HCT116 (cell line): Measurements from ENCODE around the gene TMEM129. TPM values are rescaled to one million over a fixed set of nuclear protein-coding genes. Genes with fewer than 3 reads are reported as not detected.

Source experiments
- ATAC-seq: fragments of 200-7000 bp; cut with Tn5 transposase; 2 replicates; pipeline ENCODE4 v1.9.1; 2020; ENCODE audit warnings: mild to moderate bottlenecking, moderate library complexity
- BruUV-seq: library from RNA; stranded (reverse); fragments of 400-500 nt; replicated peaks from 2 replicates; lab custom pipeline; 2021; lab: Mats Ljungman, UMichigan
- CTCF ChIA-PET: fragments of 300-600 bp; sonication (Branson Sonifier 250); formaldehyde crosslinking; loops from one replicate; lab custom pipeline; 2021; ENCODE audit warnings: antibody characterized with exemption; lab: Charles Lee
- POLR2A ChIA-PET: fragments of 300-600, 350-600 bp; sonication (Branson Sonifier 250); formaldehyde crosslinking; loops from one replicate; lab custom pipeline; 2021; ENCODE audit warnings: antibody characterized with exemption; lab: Charles Lee
- RAD21 ChIA-PET, 2 experiments: fragments of 300-600 bp; sonication (Branson Sonifier 250); formaldehyde crosslinking; loops; one replicate each; lab custom pipeline; 2023; ENCODE audit warnings: low total read pairs in 2 of 2; ENCODE audit not compliant: uncharacterized antibody in 2 of 2, unreplicated experiment in 2 of 2, low non-redundant PET in 1 of 2; lab: Charles Lee
- DNase-seq: peaks from one replicate; pipeline ENCODE4 v3.0.0-alpha.2; 2010; ENCODE audit warnings: low read depth, low spot score
- H2AFZ ChIP-seq: fragments of 200-600 bp; shearing (Covaris generic), sonication (generic); 2 replicates; pipeline ENCODE4 v1.6.1; 2017; ENCODE audit warnings: low read depth, mixed run types, mixed read lengths, antibody characterized with exemption, low read length; ENCODE audit not compliant: poor library complexity, severe bottlenecking
- H3K27ac ChIP-seq: 2 replicates; pipeline ENCODE4 v1.5.1; 2012; ENCODE audit warnings: low read depth, low read length
- H3K27me3 ChIP-seq: fragments of 200-600 bp; sonication (generic); 2 replicates; pipeline ENCODE4 v1.6.1; 2016; ENCODE audit warnings: mixed run types, low read length, mixed read lengths; ENCODE audit not compliant: insufficient read depth
- H3K36me3 ChIP-seq, 2 experiments: fragments of 200-500 bp in 1 of 2; fragments of 200-600 bp in 1 of 2; sonication (Bioruptor generic) in 1 of 2; sonication (generic) in 1 of 2; 2 replicates each; pipeline versions ENCODE4 v1.5.1 to v1.6.1; 2014 to 2016; ENCODE audit warnings: low read length in 2 of 2, inconsistent platforms in 1 of 2, mixed read lengths in 1 of 2, mixed run types in 1 of 2; ENCODE audit not compliant: insufficient read depth in 2 of 2, control insufficient read depth in 1 of 2
- H3K4me1 ChIP-seq, 2 experiments: fragments of 200-600 bp in 1 of 2; sonication (generic) in 1 of 2; 2 replicates each; pipeline versions ENCODE4 v1.5.1 to v1.6.1; 2012 to 2017; ENCODE audit warnings: low read length in 2 of 2, inconsistent platforms in 1 of 2, mild to moderate bottlenecking in 1 of 2, mixed read lengths in 1 of 2, mixed run types in 1 of 2, moderate library complexity in 1 of 2; ENCODE audit not compliant: insufficient read depth in 2 of 2, control insufficient read depth in 1 of 2
- H3K4me2 ChIP-seq: fragments of 200-600 bp; sonication (generic); 2 replicates; pipeline ENCODE4 v1.6.1; 2017; ENCODE audit warnings: mixed run types, low read length, mixed read lengths
- H3K4me3 ChIP-seq, 2 experiments: fragments of 200-600 bp in 1 of 2; sonication (generic) in 1 of 2; replicated peaks in 1 of 2; 2 replicates each; pipeline ENCODE4 v1.5.1; 2011 to 2016; ENCODE audit warnings: low read length in 2 of 2, control low read depth in 1 of 2, low read depth in 1 of 2, mild to moderate bottlenecking in 1 of 2, mixed read lengths in 1 of 2, mixed run types in 1 of 2
- H3K79me2 ChIP-seq: fragments of 200-600 bp; sonication (generic); 2 replicates; pipeline ENCODE4 v1.6.1; 2017; ENCODE audit warnings: mild to moderate bottlenecking, mixed run types, low read length, moderate library complexity, mixed read lengths; ENCODE audit not compliant: insufficient read depth
- H3K9ac ChIP-seq: fragments of 200-600 bp; sonication (generic); 2 replicates; pipeline ENCODE4 v1.6.1; 2016; ENCODE audit warnings: low read length, mixed read lengths
- H3K9me2 ChIP-seq: fragments of 200-600 bp; sonication (generic), shearing (Covaris generic); 2 replicates; pipeline ENCODE4 v1.6.1; 2017; ENCODE audit warnings: mixed run types, mild to moderate bottlenecking, moderate library complexity; ENCODE audit not compliant: insufficient read depth
- H3K9me3 ChIP-seq, 2 experiments: fragments of 200-500 bp in 1 of 2; fragments of 200-600 bp in 1 of 2; sonication (Bioruptor generic) in 1 of 2; sonication (generic) in 1 of 2; 2 replicates each; pipeline ENCODE4 v1.6.1; 2014 to 2017; ENCODE audit warnings: low read length in 2 of 2, mixed read lengths in 2 of 2, inconsistent platforms in 1 of 2, low read depth in 1 of 2, mild to moderate bottlenecking in 1 of 2, mixed run types in 1 of 2, moderate library complexity in 1 of 2; ENCODE audit not compliant: control insufficient read depth in 1 of 2, insufficient read depth in 1 of 2
- H4K20me1 ChIP-seq: fragments of 200-600 bp; sonication (generic), shearing (Covaris generic); 2 replicates; pipeline ENCODE4 v1.6.1; 2017; ENCODE audit warnings: mixed run types, mild to moderate bottlenecking, moderate library complexity; ENCODE audit not compliant: insufficient read depth
- EZH2phosphoT487 ChIP-seq: fragments of 200-600 bp; IDR thresholded peaks from 2 replicates; pipeline ENCODE4 v1.6.1; 2018; ENCODE audit warnings: antibody characterized with exemption, borderline replicate concordance
- FOSL1 ChIP-seq: IDR thresholded peaks from 2 replicates; pipeline ENCODE4 v1.6.1; 2012; ENCODE audit warnings: low read depth
- SP1 ChIP-seq: IDR thresholded peaks from 2 replicates; pipeline ENCODE4 v1.6.1; 2012; ENCODE audit warnings: low read depth
- ZNF274 ChIP-seq: fragments of 200-500 bp; sonication (Bioruptor generic); IDR thresholded peaks from 2 replicates; pipeline ENCODE4 v1.6.1; 2014; ENCODE audit warnings: mild to moderate bottlenecking, low read depth, low read length, inconsistent platforms
- intact Hi-C: fragments of 100-400 bp; cut with micrococcal nuclease; formaldehyde crosslinking; loops from 2 replicates; pipeline ENCODE4 v1.10.0; 2022
- total RNA-seq: library from RNA; stranded (reverse); gene quantifications from one replicate; pipeline ENCODE4 v1.2.1, GENCODE V29; 2021; ENCODE audit not compliant: unreplicated experiment
- TF ChIP-seq, protein P1 (sequence below), 3 experiments: fragments of 200-600 bp in 1 of 3; sonication (generic) in 1 of 3; IDR thresholded peaks in 2 of 3; conservative IDR thresholded peaks in 1 of 3; 2 replicates each; pipeline ENCODE4 v1.5.1; 2012 to 2017; ENCODE audit warnings: low read depth in 2 of 3, low read length in 2 of 3, antibody characterized with exemption in 1 of 3, borderline replicate concordance in 1 of 3, control low read depth in 1 of 3, mild to moderate bottlenecking in 1 of 3, mixed read lengths in 1 of 3, mixed run types in 1 of 3, moderate library complexity in 1 of 3; ENCODE audit not compliant: insufficient read depth in 1 of 3
- TF ChIP-seq, protein P2 (sequence below): IDR thresholded peaks from 2 replicates; pipeline ENCODE4 v1.6.1; 2012

TMEM129 gene
- total RNA-seq, 1 experiment from 2014 or later, result 29.4 TPM

DNA sequence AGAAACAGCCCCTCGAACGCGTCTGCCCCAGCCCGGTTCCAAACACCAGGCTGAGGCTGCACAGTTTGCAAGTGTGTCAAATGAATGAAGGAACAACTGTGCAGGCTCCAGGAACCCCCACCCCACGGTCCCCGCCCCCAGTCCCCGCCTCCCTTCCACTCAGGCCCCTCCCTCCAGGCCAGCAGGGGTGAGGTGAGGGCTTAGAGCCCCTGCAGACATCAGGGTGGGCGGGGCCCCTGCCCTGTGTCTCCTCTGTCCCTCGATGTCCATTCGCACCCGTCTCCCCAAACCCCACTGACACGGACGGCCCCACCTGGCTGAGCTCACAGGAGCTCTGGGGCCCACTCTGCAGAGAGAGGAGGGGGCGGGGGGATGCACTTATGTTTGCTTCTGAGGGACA is 28.7 kb upstream of the TMEM129 start:
- no peak overlapping the region for H3K4me2 ChIP-seq
- no peak for ATAC-seq
- TF ChIP-seq SP1, result no peak
- no peak for TF ChIP-seq ZNF274
- TF ChIP-seq, protein P1, sequence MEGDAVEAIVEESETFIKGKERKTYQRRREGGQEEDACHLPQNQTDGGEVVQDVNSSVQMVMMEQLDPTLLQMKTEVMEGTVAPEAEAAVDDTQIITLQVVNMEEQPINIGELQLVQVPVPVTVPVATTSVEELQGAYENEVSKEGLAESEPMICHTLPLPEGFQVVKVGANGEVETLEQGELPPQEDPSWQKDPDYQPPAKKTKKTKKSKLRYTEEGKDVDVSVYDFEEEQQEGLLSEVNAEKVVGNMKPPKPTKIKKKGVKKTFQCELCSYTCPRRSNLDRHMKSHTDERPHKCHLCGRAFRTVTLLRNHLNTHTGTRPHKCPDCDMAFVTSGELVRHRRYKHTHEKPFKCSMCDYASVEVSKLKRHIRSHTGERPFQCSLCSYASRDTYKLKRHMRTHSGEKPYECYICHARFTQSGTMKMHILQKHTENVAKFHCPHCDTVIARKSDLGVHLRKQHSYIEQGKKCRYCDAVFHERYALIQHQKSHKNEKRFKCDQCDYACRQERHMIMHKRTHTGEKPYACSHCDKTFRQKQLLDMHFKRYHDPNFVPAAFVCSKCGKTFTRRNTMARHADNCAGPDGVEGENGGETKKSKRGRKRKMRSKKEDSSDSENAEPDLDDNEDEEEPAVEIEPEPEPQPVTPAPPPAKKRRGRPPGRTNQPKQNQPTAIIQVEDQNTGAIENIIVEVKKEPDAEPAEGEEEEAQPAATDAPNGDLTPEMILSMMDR (IDR thresholded peaks at IDR 0.05 in 2 of 3, conservative IDR thresholded peaks at IDR 0.05 in 1 of 3; ENCODE audit: borderline replicate concordance in 1 of 3, insufficient read depth in 1 of 3, low read depth in 2 of 3, low read length in 2 of 3), result no peak
- no peak for TF ChIP-seq EZH2phosphoT487
- TF ChIP-seq, protein P2, sequence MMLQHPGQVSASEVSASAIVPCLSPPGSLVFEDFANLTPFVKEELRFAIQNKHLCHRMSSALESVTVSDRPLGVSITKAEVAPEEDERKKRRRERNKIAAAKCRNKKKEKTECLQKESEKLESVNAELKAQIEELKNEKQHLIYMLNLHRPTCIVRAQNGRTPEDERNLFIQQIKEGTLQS, result no peak
- TF ChIP-seq, all 23 proteins: peak for 0
- Histone ChIP-seq H2AFZ (no peak overlapping the region), H3K9ac (no peak overlapping the region), H3K36me3 (no peaks in the 10 kb centered on the region), H3K9me2 (no peaks in the 10 kb centered on the region), H3K4me1 (peaks cover 0 to 28% of the 10 kb centered on the region in 2 experiments; a peak in 1 of 4 replicates), H3K4me3 (no peak overlapping the region), H3K79me2 (no peaks in the 10 kb centered on the region), H3K27me3 (no peaks in the 10 kb centered on the region), H4K20me1 (no peaks in the 10 kb centered on the region), H3K9me3 (no peaks in the 10 kb centered on the region), H3K27ac (no peak overlapping the region)
- CTCF ChIA-PET, result no interaction called here
- RAD21 ChIA-PET, result interaction anchor here in 1 of 2 experiments (0.7 kb wide), 1 partner anchor 61 kb away, joined by 5 read pairs; no protein-coding TSS in a partner anchor
- no peak for DNase-seq
- BruUV-seq, result no TSS peak
- intact Hi-C loops, result no loop called here
- POLR2A ChIA-PET, result interaction anchor here (0.7 kb wide), 1 partner anchor 28 kb away, joined by 4 read pairs; no protein-coding TSS in a partner anchor

DNA sequence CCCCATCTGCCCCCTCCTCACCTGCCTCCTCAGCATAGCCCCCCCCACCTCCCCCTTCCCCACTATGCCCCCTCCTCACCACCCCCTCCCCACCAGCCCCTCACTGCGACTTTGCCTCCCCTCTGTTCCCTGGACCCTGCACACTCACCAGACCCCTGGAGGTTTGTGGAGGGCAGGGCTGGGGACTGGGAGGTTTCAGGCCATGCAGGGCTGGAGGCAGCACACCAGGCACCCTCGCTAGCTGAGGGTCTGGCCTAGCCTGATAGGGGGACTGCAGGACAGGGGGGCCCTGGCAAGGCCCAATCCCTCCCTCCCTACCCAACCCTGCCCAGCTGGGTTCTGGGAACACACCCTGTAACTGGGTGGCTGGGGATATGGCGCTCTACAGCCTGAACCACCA is 28.2 kb upstream of the TMEM129 start:
- Histone ChIP-seq H3K9me2 (no peaks in the 10 kb centered on the region), H3K27me3 (no peaks in the 10 kb centered on the region), H2AFZ (no peak overlapping the region), H3K4me1 (peaks cover 0 to 28% of the 10 kb centered on the region in 2 experiments; a peak in 1 of 4 replicates), H3K9ac (no peak overlapping the region), H3K27ac (no peak overlapping the region), H3K79me2 (no peaks in the 10 kb centered on the region), H3K4me3 (no peak overlapping the region), H3K4me2 (no peak overlapping the region), H3K9me3 (no peaks in the 10 kb centered on the region), H3K36me3 (no peaks in the 10 kb centered on the region), H4K20me1 (no peaks in the 10 kb centered on the region)
- BruUV-seq, result no TSS peak
- ChIA-PET RAD21 (interaction anchor here in 1 of 2 experiments (1.5 kb wide), 1 partner anchor 60 kb away, joined by 8 read pairs; no protein-coding TSS in a partner anchor), POLR2A (no interaction called here), CTCF (no interaction called here)
- no peak for DNase-seq
- TF ChIP-seq FOSL1, result no peak
- ATAC-seq, result no peak
- intact Hi-C loops, result no loop called here
